ENCODE data around the gene DAO.

Gene DAO

DNA sequence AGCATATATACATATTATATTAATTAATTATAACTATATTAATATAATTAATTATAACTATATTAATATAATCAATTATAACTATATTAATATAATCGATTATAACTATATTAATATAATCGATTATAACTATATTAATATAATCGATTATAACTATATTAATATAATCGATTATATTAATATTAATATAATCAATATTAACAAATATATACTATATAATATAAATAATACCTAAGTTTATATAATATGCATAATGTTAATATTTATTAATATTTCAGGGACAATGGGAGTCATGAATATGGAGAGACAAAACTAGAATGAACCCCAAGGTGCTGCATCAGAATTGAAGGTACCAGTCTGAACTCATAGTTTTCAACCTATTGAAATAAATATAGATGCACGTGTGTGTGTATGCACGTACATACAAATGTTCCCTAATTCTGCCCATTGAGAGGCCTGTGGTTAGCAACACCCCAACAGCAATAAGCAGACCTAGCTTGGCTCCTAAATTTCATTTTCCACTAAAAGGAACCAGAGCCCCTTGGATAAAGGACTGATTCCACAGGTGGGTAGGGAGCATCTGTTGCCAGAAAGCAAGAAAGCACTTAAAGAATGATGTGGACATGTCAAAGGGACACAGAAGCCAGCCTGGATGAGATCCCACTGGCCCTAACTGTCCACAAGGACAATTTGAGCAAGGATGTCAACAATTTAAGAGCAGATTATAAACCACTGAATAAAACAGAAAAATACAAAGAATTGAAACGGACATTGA is 43.8 kb upstream of the DAO start:
- DNase-seq (ENCODE audit: extremely low read depth, low read depth), result no peak
- TF ChIP-seq, protein P1, sequence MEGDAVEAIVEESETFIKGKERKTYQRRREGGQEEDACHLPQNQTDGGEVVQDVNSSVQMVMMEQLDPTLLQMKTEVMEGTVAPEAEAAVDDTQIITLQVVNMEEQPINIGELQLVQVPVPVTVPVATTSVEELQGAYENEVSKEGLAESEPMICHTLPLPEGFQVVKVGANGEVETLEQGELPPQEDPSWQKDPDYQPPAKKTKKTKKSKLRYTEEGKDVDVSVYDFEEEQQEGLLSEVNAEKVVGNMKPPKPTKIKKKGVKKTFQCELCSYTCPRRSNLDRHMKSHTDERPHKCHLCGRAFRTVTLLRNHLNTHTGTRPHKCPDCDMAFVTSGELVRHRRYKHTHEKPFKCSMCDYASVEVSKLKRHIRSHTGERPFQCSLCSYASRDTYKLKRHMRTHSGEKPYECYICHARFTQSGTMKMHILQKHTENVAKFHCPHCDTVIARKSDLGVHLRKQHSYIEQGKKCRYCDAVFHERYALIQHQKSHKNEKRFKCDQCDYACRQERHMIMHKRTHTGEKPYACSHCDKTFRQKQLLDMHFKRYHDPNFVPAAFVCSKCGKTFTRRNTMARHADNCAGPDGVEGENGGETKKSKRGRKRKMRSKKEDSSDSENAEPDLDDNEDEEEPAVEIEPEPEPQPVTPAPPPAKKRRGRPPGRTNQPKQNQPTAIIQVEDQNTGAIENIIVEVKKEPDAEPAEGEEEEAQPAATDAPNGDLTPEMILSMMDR (IDR thresholded peaks at IDR 0.05; ENCODE audit: low read depth, low read length), result no peak

DNA sequence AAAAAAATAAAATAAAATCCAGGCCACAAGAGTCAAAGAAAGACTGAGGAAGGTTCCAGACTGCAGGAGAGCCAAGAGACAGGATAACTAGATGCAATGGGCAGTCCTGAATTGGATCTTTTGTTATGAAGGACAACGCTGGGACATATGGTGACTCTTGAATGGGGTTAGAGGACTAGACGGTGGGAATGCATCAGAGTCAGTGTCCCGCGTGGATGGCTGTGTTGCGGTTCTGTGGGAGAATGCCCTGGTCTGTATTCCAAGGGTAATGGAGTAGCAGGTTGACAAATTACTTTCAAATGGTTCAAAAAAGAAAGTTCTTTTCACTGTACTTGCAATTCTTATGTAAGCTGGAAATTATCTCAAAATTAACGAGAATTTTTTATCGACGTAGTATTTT is 42.7 kb upstream of the DAO start:
- TF ChIP-seq, protein P1 (IDR thresholded peaks at IDR 0.05; ENCODE audit: low read depth, low read length), result no peak
- no peak for DNase-seq (ENCODE audit: extremely low read depth, low read depth)

DNA sequence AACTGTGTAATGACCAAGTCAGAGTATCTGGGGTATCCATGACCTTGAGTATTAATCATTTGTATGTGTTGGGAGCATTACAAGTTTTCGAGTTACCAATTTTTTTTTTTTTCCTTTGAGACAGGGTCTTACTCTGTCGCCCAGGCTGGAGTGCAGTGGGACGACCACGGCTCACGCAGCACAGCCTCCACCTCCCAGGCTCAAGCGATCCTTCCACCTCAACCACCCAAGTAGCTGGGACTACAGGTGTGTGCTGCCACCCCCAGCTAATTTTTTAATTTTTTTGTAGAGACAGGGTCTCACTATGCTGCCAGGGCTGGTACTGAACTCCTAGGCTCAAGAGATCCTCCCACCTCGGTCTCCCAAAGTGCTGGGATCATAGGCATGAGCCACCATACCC is 42.2 kb upstream of the DAO start:
- TF ChIP-seq, protein P1 (IDR thresholded peaks at IDR 0.05; ENCODE audit: low read depth, low read length), result no peak
- DNase-seq (ENCODE audit: extremely low read depth, low read depth), result no peak

- TF ChIP-seq, protein P1 (IDR thresholded peaks at IDR 0.05; ENCODE audit: low read depth, low read length), result no peak
- DNase-seq (ENCODE audit: extremely low read depth, low read depth), result peak; percentile 100
Measured at GRCh38 chr12:108838194-108839017, 41.5 kb upstream of the DAO start.

DNA sequence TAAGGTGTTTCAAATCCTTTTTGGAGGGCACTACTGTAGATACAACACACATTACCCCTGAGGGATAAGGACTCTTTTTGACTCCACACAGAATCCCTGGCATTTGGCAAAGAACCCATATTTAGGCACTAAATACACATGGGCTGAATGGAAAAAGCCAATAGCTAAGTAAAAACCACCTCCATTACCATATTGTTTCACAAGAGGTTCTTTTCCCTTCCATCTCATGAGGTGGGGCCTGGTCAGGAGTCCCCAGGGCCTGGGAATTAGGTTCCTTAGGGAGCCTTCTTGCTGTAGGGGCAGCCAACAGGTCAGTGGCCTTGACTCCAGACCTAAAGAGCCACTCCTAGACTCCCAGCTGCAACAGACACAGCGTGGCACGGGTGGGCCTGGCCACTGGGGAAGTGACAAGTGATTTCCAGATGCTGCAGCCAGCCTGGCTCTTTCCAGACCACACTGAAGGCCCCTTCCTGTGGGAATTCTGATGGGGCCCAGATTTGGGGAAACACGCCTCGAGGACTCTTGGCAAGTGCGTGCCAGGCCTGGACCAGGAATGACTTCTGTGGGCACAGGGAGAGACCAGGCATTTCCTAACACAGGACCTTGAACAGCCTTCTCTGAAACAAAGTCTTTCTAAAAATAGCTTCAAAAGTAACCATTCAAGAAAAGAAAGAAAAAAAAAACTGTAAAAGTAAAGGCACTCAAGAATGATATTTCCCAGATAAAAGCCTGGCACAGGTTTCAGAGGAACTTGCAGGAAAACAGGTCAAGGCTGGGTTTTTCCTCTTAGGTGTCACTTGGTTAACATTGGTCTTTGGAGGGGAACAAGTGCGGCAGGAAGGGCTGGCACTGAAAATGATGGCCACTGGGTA is 40.6 kb upstream of the DAO start:
- peak; percentile 82 for DNase-seq (ENCODE audit: extremely low read depth, low read depth)
- TF ChIP-seq, protein P1 (IDR thresholded peaks at IDR 0.05; ENCODE audit: low read depth, low read length), result no peak

DNA sequence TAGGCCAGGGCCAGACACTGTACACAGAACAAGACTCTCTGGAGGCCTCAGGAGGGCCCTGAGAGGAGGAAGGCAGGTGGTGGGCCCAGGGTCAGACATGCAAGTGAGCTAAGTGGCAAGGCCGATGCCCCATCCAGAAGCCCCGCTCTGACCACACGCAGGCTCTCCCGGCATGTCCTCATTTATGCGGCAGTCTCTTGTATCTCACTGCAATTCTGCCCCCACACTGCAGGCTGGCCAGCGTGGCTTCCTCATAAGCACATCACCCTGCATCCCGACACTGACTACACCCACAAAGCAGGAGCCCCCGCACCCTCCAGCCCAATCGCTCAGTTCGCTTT is 40.0 kb upstream of the DAO start:
- DNase-seq (ENCODE audit: extremely low read depth, low read depth), result no peak

More for the DNA sequence above, 40.0 kb upstream of the DAO start:
- TF ChIP-seq, protein P1 (IDR thresholded peaks at IDR 0.05; ENCODE audit: low read depth, low read length), result no peak

Data from AG09319 (cell line).